Measurements from ENCODE around the gene SRXN1.

The SRXN1 gene

DNA sequence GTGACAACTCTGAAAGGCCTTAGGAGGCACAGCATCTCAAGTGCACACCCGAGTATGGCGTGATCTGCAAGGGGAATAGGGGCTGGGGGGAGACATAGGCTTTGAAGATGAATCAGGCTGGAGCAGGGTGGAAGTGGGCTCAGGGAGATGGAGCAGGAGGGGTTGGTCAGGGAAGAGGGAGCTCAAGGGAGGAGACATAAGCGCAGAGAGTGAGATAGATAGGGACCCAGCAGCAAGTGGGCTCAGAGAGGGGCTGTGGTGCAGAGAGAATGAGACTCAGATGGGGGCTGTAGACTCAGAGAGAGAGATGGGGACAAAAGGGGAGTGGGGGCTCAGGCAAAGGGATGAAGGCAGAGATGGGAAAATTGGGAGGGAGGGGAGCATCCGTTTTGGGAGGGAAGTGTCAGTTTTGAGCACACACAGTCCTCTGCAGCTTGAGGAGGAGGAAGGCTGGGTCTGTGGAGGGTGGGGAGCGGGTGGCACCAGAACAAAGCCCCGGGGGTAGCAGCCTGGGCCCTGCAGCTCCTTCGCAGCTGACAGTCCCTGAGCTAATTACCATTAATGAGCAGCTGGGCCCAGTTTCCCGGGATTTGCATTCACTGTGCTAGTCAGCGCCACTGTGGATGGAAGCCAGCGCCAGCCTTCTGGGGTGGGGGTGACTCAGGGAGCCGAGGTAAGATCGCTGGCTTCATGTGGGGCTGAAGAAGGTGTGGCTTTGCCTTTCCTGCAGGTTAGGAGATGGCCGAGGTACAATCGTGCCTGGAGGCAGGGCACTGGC is 18.7 kb downstream of the SRXN1 start:
- DNase-seq: no peak

- DNase-seq: no peak
Observed at GRCh38 chr20:631101-631500, 21.9 kb downstream of the SRXN1 start.

DNA sequence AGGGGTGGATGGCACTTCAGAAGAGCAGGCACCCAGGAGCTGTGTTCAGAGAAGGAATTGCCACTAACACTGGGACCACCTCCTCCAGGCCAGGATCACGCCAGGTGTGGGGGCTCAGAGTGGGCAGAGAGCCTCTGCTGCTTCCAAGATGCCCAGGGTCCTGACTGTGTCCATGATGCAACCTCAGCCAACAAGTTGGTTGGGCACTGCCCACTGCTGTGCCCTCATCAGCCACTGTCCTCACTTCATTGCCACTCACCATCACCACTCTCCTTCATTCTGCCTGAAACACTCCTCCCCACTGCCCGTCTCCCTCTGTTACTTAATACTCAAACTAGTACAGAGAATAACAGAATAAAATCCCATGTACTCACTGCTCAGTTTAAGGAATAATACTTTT is 26.4 kb downstream of the SRXN1 start:
- no peak for DNase-seq

DNA sequence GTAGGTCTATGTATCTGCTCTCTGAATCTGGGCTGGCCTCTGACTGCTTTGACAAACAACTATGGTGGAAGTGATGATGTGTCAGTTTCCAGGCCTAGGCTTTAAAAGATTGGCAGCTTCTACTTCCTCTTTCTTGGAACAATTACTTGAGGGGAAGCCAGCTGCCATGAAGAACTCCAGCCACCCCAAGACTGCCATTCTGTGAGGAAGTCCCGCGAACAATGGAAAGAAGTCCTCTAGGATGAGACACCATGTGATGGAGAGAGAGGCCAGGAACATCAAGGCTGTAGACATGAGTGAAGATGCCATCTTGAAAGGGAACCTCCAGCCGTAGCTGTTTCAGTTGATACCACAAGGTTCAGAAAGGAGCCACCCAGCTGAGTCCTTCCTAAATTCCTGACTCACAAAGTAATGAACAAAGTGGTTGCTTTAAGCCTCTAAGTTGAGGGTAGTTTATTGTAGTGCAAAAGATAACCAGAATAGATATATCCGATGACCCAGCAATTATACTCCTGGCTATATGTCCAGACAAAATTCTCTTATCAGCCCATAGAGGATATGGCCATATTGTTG is 27.6 kb downstream of the SRXN1 start:
- DNase-seq: no peak

- DNase-seq: no peak
Observed at GRCh38 chr20:623704-624103, 29.3 kb downstream of the SRXN1 start.

DNA sequence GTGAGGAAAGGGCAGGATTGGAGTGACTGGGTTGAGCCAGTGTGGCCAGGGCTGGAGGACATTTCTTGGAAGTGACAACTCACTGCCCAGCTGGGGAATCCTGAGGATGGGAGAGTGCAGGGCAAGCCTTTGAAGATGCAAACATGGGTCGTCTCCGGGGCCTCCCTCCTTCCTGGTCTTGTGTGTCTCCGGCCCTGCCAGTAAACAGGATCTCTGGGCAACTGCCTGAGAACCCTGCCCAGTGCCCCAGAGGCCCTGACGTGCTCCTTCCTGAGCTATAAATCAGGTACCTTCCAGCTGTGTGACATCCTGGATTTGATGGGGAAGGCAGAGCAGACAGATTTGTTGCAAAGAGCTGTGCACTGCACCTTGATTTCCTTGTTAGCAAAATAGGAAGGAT is 30.0 kb downstream of the SRXN1 start:
- DNase-seq: no peak

DNA sequence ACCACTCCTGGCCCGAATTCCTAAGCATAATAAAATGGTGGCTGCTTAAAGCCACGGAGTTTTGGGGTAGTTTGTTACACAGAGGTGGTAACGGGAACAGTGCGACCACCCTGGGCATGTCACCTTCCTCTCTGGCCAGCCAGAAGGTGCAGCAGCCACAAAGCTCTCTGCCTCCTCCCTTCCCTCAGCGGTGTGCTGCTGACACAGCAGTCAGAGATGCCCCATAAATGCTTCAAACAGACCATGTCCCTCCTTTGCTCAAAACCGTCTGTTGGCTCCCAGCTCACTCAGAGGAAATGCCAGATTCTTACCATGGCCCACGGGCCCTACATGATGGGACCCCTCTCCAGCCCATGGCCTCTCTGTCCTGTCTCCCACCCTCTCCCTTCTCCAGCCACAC is 30.8 kb downstream of the SRXN1 start:
- no peak for DNase-seq

DNA sequence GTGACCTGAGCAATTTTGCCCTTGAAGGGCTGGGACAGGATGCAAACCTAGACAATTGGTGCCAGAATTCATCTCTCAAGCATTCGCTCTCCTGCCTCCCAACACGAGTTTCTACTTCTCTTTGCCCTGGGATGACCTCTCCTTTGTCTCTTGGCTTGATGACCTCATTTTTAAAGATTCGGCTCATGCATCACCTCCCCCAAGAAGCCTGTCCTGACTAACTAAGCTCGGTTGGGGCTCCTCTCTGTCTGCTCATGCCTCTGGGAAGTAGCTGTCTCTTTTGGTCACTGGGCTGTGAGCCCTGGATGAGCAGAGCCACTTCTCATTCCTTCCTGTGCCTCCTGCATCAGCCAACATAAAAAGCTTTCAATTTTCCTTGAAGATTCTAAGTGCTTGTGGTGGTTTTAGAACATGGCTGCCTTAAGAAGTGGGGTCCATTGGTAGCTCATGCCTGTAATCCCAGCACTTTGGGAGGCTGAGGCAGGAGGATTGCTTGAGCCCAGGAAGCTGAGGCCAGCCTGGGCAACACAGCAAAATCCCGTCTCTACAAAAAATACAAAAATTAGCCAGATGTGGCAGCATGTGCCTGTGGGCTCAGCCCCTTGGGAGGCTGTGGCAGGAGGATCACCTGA is 31.8 kb downstream of the SRXN1 start:
- no peak for DNase-seq

- DNase-seq: no peak
Observed at GRCh38 chr20:620246-620645, 32.8 kb downstream of the SRXN1 start.

DNA sequence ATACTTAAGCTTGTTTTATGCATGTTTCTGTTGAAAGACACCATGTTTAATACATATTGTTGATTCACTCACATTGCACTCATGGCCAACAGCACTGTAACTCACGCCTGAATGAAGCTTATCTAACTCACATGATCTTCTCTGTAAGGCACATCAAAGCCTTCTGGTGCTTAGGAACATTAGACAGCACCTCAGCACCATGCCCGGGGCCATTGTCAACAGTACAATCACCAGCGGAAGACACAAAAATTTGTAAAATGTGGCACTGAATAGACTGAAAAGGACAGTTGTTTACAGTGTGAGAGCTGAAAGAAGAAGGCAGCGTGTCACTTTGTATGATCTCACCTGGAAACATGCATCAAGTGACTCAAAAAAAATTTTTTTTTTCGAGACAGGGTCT is 34.0 kb downstream of the SRXN1 start:
- no peak for DNase-seq

GRCh38 chr20:617934-618690 is 34.9 kb downstream of the SRXN1 start:
- no peak for DNase-seq

GRCh38 chr20:615514-615913 is 37.5 kb downstream of the SRXN1 start:
- no peak for DNase-seq

DNA sequence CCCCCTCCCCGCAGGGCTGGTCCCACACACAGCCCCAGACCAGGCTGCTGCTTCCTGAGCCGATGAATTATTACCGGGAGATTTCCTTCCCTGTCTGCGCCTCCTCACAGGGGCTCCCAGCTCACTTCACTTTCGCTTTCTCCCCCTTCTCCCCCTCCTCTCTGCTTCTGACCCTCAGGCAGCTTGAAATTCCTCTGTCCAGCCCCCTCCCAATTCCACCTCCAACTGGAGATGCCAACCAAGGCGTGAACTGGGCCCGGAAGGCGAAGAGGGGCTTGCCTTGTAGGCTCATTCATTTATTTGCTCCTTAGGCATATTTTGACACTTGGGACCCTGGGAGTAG is 41.2 kb downstream of the SRXN1 start:
- no peak for DNase-seq

DNA sequence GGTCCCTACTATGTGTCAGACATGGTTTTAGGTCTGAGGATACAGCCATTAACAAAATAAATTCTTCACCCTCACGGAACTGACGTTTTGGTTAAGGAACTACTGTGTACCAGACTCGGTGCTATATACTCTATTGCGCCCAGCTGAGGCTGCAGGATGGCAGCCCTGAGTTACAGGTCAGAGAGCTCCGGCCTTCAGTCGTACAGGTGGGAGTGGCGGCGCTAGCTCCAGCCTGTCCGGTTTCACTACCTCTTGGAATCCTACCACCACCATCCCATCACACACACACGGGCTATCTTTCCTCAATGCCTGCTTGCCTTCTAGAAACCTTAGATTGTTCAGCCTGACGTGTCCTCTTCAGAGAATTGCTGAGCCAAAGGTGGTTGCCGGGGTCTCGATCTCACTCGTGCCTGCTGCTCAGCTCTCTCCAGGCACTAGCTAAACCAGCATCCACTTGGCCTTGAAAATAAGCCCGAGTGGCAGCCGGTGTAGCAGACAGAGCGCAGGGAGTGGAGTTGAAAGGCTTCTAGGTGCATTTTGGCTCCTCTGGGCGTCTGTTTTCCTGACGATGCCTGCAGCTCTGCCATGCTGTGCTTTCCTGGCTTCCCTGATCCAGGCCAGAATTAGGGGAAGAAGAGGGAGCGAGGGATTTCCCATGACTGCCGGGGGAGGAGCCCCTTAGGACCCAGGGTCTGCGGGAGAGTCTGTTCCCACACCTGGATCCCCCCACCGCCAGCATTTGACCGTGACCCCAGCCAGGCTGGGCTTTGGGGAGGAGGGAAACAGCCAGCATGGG is 41.8 kb downstream of the SRXN1 start:
- no peak for DNase-seq

GRCh38 chr20:610130-611046 is 42.6 kb downstream of the SRXN1 start, which contains the start of gene TCF15:
Gene TCF15 (minus strand): TSS chr20:610309. CDS start chr20:610237, 72 bp downstream.
- DNase-seq: no peak

DNA sequence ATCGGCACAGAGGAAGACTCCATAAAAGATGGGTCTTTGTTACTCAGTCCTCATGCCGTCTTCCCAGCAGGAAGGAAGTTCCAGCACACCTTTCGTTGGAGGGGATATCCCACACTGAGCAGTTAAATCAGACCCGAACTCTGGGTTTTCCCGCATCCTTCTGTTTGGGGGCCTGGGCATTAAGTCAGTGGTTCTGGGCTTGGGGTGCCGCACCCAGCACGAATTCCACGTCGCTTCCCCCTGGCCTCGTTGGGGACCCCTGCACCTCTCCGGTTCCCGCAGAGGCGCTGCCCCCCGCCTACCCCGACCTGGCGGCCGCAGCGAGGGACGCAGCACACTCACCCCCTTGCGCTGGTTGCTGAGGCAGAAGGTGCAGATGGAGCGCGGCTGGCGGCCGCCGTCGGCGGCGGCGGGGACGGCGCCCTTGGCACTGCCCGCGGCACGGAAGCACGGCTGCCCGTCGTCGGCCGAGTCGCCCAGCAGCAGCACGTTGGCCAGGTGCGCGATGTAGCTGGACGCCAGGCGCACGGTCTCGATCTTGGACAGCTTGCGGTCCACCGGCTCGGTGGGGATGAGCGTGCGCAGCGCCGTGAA is 43.5 kb downstream of the SRXN1 start:
- DNase-seq: no peak

- no peak for DNase-seq
Observed at GRCh38 chr20:608970-609369, 44.0 kb downstream of the SRXN1 start.

- DNase-seq: no peak
Observed at GRCh38 chr20:607476-607875, 45.5 kb downstream of the SRXN1 start.

DNA sequence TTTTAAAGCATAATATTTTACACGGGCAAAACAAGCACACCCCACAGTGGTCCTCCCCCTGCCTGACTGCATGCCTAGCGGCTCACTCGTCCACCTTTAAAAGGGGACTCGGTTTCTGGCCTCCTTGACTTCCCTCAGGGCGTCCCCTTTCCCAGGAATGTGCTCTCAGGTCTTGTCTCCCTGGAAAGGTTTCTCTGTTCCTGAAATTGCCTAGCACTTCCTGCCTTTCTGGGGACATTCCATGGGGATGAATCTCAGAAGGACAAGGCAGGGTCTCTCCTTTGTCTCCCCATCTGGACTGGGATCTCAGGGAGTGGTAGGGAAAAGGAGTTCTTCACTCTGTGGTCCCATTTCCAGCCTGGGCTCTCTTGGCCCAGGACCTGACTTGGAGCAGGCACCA is 47.8 kb downstream of the SRXN1 start:
- DNase-seq: no peak

GRCh38 chr20:603116-603640 is 49.8 kb downstream of the SRXN1 start:
- DNase-seq: no peak
